Stomach (tissue), 4 donors: Measurements from ENCODE around the gene SEMA5A.

Experiments
- EP300 ChIP-seq: sonication (generic); formaldehyde crosslinking; IDR thresholded peaks from one replicate; pipeline ENCODE4 v1.6.1; 2017; ENCODE audit warnings: antibody characterized with exemption
- POLR2A ChIP-seq, 4 donors: fragments of 450-650 bp; IDR thresholded peaks; one replicate each; pipeline ENCODE4 v1.6.1; 2016; ENCODE audit warnings: antibody characterized with exemption in 4 of 4, control low read depth in 2 of 4, mild to moderate bottlenecking in 1 of 4, moderate library complexity in 1 of 4
- POLR2AphosphoS5 ChIP-seq, 3 donors: sonication (generic); formaldehyde crosslinking; IDR thresholded peaks; one replicate each; pipeline ENCODE4 v1.6.1; 2016; ENCODE audit warnings: antibody characterized with exemption in 3 of 3
- TF ChIP-seq, protein P1 (sequence below), 7 experiments: fragments of 450-650 bp in 4 of 7; fragments of 200-600 bp in 3 of 7; sonication (generic) in 3 of 7; IDR thresholded peaks; one replicate each; pipeline ENCODE4 v1.5.1; 2016 to 2019; ENCODE audit warnings: antibody characterized with exemption in 7 of 7, control low read depth in 2 of 7, mild to moderate bottlenecking in 1 of 7

DNA sequence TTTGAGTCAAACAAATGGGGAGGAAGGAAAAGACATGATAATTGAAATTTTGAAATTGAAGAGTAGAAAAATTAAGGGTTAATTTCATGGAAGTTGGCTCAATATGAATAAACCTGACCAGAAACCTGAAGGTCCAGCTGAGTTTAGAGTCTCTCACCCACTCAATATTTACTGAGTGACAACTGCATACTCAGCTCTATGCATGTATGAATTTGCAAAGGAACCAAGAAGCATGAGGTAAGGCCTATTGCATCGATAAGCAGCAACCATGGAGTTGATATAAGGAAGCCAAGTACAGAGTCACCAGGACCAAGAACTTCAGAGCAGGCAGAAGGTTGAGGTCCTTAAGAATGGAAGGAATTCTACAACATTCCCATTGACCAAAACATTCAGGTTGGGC, 163.4 kb downstream of the SEMA5A start:
- TF ChIP-seq, protein P1, sequence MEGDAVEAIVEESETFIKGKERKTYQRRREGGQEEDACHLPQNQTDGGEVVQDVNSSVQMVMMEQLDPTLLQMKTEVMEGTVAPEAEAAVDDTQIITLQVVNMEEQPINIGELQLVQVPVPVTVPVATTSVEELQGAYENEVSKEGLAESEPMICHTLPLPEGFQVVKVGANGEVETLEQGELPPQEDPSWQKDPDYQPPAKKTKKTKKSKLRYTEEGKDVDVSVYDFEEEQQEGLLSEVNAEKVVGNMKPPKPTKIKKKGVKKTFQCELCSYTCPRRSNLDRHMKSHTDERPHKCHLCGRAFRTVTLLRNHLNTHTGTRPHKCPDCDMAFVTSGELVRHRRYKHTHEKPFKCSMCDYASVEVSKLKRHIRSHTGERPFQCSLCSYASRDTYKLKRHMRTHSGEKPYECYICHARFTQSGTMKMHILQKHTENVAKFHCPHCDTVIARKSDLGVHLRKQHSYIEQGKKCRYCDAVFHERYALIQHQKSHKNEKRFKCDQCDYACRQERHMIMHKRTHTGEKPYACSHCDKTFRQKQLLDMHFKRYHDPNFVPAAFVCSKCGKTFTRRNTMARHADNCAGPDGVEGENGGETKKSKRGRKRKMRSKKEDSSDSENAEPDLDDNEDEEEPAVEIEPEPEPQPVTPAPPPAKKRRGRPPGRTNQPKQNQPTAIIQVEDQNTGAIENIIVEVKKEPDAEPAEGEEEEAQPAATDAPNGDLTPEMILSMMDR (IDR thresholded peaks at IDR 0.05): no peak
- no peak for TF ChIP-seq POLR2AphosphoS5 (IDR thresholded peaks at IDR 0.05)
- TF ChIP-seq POLR2A (IDR thresholded peaks at IDR 0.05): no peak
- TF ChIP-seq EP300: no peak
